ENCODE data around the gene SMIM32.

GRCh38 chr5:136146201-136146600 lies 46.8 kb downstream of the SMIM32 start:
- TF ChIP-seq ZNF274 (IDR thresholded peaks at IDR 0.05; ENCODE audit: low read depth, low read length), result no peak
- TF ChIP-seq SUZ12 (IDR thresholded peaks at IDR 0.05; ENCODE audit: extremely low read depth, insufficient read depth, insufficient read length), result no peak

Data from NT2/D1 (cell line).